LNCaP clone FGC (cell line): ENCODE measurements around the gene POLD1.

Experiments
- DNase-seq: peaks from one replicate; pipeline ENCODE4 v3.0.0-alpha.2; 2011; ENCODE audit warnings: low read depth
- H3K4me3 ChIP-seq: 2 replicates; pipeline ENCODE4 v1.5.1; 2011; ENCODE audit warnings: mild to moderate bottlenecking, low read depth, low read length, control low read depth
- CTCF ChIP-seq: IDR thresholded peaks from 2 replicates; pipeline ENCODE4 v1.5.1; 2012; ENCODE audit warnings: mild to moderate bottlenecking; ENCODE audit not compliant: control insufficient read depth, insufficient read depth; ENCODE audit errors: extremely low read depth

Gene POLD1

GRCh38 chr19:50457300-50457699 lies 73.2 kb downstream of the POLD1 start:
- DNase-seq, result no peak
- H3K4me3 ChIP-seq, result no peak overlapping the region
- no peak for TF ChIP-seq CTCF

- no peak overlapping the region for H3K4me3 ChIP-seq
- DNase-seq, result no peak
- TF ChIP-seq CTCF, result no peak
Measured at GRCh38 chr19:50458396-50459066, 74.4 kb downstream of the POLD1 start.

- no peak for TF ChIP-seq CTCF
- H3K4me3 ChIP-seq, result no peak overlapping the region
- no peak for DNase-seq
Measured at GRCh38 chr19:50459067-50459456, 74.9 kb downstream of the POLD1 start.

GRCh38 chr19:50459638-50460037 lies 75.5 kb downstream of the POLD1 start:
- DNase-seq, result no peak
- no peak overlapping the region for H3K4me3 ChIP-seq
- TF ChIP-seq CTCF, result no peak

- H3K4me3 ChIP-seq, result no peak overlapping the region
- TF ChIP-seq CTCF, result no peak
- no peak for DNase-seq
Measured at GRCh38 chr19:50460161-50460765, 76.1 kb downstream of the POLD1 start.

GRCh38 chr19:50461066-50461875 lies 77.1 kb downstream of the POLD1 start:
- peak; percentile 90 for TF ChIP-seq CTCF
- peak; percentile 30 for DNase-seq
- H3K4me3 ChIP-seq, result no peak overlapping the region
